ENCODE data around the gene NIPA2. TPM values are rescaled to one million over a fixed set of nuclear protein-coding genes. Genes with fewer than 3 reads are reported as not detected.

The NIPA2 gene
- total RNA-seq, 1 donor from 2014 or later: 32.0 TPM

- peak; percentile 39 for ATAC-seq
Observed at GRCh38 chr15:22903961-22904534, 65.6 kb downstream of the NIPA2 start.

- no peak for ATAC-seq
Observed at GRCh38 chr15:22904736-22905135, 66.3 kb downstream of the NIPA2 start.

GRCh38 chr15:22907161-22907950 lies 68.9 kb downstream of the NIPA2 start:
- no peak for ATAC-seq

GRCh38 chr15:22908830-22909229 lies 70.4 kb downstream of the NIPA2 start:
- ATAC-seq: no peak

GRCh38 chr15:22911306-22911705 lies 72.8 kb downstream of the NIPA2 start:
- no peak for ATAC-seq

GRCh38 chr15:22912256-22912655 lies 73.8 kb downstream of the NIPA2 start:
- no peak for ATAC-seq

GRCh38 chr15:22913646-22914380 lies 75.3 kb downstream of the NIPA2 start:
- no peak for ATAC-seq

GRCh38 chr15:22915866-22916515 lies 77.5 kb downstream of the NIPA2 start:
- ATAC-seq: peak; percentile 12

GRCh38 chr15:22916606-22917350 lies 78.3 kb downstream of the NIPA2 start:
- ATAC-seq: no peak

- ATAC-seq: no peak
Observed at GRCh38 chr15:22917556-22917955, 79.1 kb downstream of the NIPA2 start.

Other genes with a start within 250 kb of the NIPA2 start
- gene NIPA1, start 52.0 kb upstream of the NIPA2 start, total RNA-seq: 4.3 TPM
- 118 TPM for gene CYFIP1, start 141.7 kb downstream of the NIPA2 start, total RNA-seq
- gene TUBGCP5, start 200.9 kb downstream of the NIPA2 start, total RNA-seq: 13.9 TPM

All from esophagus mucosa (tissue), 1 donor.